Ectodermal cell (in vitro differentiated cells): ENCODE results near the gene SLC28A1. TPM values are rescaled to one million over a fixed set of nuclear protein-coding genes. Genes with fewer than 3 reads are reported as not detected.
"Not testable (repeated sequence)": the region's sequence is repeated elsewhere in the genome, so short reads cannot be mapped to it uniquely, and the experiment has no call there.

ENCODE experiments used
- H3K27ac ChIP-seq: 2 replicates; pipeline ENCODE4 v1.7.0; 2013; ENCODE audit warnings: mild to moderate bottlenecking, low read depth, low read length; ENCODE audit not compliant: insufficient read depth, poor library complexity, severe bottlenecking
- H3K27me3 ChIP-seq: 2 replicates; pipeline ENCODE4 v1.7.0; 2013; ENCODE audit warnings: mild to moderate bottlenecking, low read length; ENCODE audit not compliant: insufficient read depth, control insufficient read depth, poor library complexity, severe bottlenecking
- H3K36me3 ChIP-seq: one replicate; pipeline ENCODE4 v1.7.0; 2013; ENCODE audit warnings: low read length; ENCODE audit not compliant: control insufficient read depth, insufficient read depth
- H3K4me1 ChIP-seq: one replicate; pipeline ENCODE4 v1.7.0; 2013; ENCODE audit warnings: low read length; ENCODE audit not compliant: control insufficient read depth, insufficient read depth
- H3K4me3 ChIP-seq: 2 replicates; pipeline ENCODE4 v1.7.0; 2013; ENCODE audit warnings: low read depth, low read length, control low read depth; ENCODE audit not compliant: insufficient read depth
- H3K9me3 ChIP-seq: 2 replicates; pipeline ENCODE4 v1.7.0; 2013; ENCODE audit warnings: mild to moderate bottlenecking, low read length, moderate library complexity; ENCODE audit not compliant: control insufficient read depth
- WGBS, 2 experiments: methylation state at CpG; one replicate each; pipeline ENCODE4 v1.1.7; 2013; ENCODE audit warnings: missing lambda C conversion rate in 2 of 2; 5-methylcytosine and 5-hydroxymethylcytosine counted together
- polyA plus RNA-seq, 4 experiments: library from polyadenylated mRNA; stranded (reverse); fragments of 50-300 nt; gene quantifications; one replicate each; pipeline ENCODE4 v1.2.3, GENCODE V29; 2013

Gene SLC28A1
- not detected for polyA plus RNA-seq (2013, experiment 1 of 4)
- polyA plus RNA-seq (2013, experiment 2 of 4) = not detected
- polyA plus RNA-seq (2013, experiment 3 of 4) = not detected
- not detected for polyA plus RNA-seq (2013, experiment 4 of 4)

- H3K4me3 ChIP-seq = no peak within 1 kb of the TSS
- H3K9me3 ChIP-seq = no peaks in the 10 kb centered on the region
- H3K27ac ChIP-seq = no peak within 1 kb of the TSS
- no peaks in the 10 kb centered on the region for H3K27me3 ChIP-seq
- no peaks in the 10 kb centered on the region for H3K36me3 ChIP-seq
- no peaks in the 10 kb centered on the region for H3K4me1 ChIP-seq
- 90 to 92% methylated on average over 11 of the region's 11 CpGs for WGBS, 2 experiments
Measured at GRCh38 chr15:84883916-84884781, at the start of gene SLC28A1. Gene SLC28A1, plus strand, starts transcription at chr15:84884662. Its CDS starts 3,099 bp downstream, at chr15:84887761.

GRCh38 chr15:84834969-84835368 lies 49.5 kb upstream of the SLC28A1 start:
- Histone ChIP-seq H3K4me1 (peaks cover 5% of the 10 kb centered on the region), H3K9me3 (no peaks in the 10 kb centered on the region), H3K27ac (no peak overlapping the region), H3K36me3 (no peaks in the 10 kb centered on the region), H3K4me3 (no peak overlapping the region), H3K27me3 (no peaks in the 10 kb centered on the region)
- WGBS, 2 experiments = 92% methylated on average over 5 of the region's 5 CpGs

GRCh38 chr15:84835661-84836337 lies 48.7 kb upstream of the SLC28A1 start:
- Histone ChIP-seq H3K4me3 (no peak overlapping the region), H3K4me1 (peaks cover 5% of the 10 kb centered on the region), H3K27ac (no peak overlapping the region), H3K27me3 (no peaks in the 10 kb centered on the region), H3K9me3 (no peaks in the 10 kb centered on the region), H3K36me3 (no peaks in the 10 kb centered on the region)
- 87 to 92% methylated on average over 5 of the region's 5 CpGs for WGBS, 2 experiments

GRCh38 chr15:84836844-84837243 lies 47.6 kb upstream of the SLC28A1 start:
- no peaks in the 10 kb centered on the region for H3K27me3 ChIP-seq
- WGBS, 2 experiments = 96 to 98% methylated on average over 1 of the region's 1 CpG
- no peaks in the 10 kb centered on the region for H3K9me3 ChIP-seq
- no peak overlapping the region for H3K27ac ChIP-seq
- H3K4me1 ChIP-seq = peaks cover 5% of the 10 kb centered on the region
- H3K4me3 ChIP-seq = no peak overlapping the region
- no peaks in the 10 kb centered on the region for H3K36me3 ChIP-seq

GRCh38 chr15:84839714-84840113 lies 44.7 kb upstream of the SLC28A1 start:
- Histone ChIP-seq H3K4me1 (no peaks in the 10 kb centered on the region), H3K9me3 (no peaks in the 10 kb centered on the region), H3K36me3 (no peaks in the 10 kb centered on the region), H3K4me3 (no peak overlapping the region), H3K27ac (no peak overlapping the region), H3K27me3 (no peaks in the 10 kb centered on the region)
- 96 to 97% methylated on average over 23 of the region's 23 CpGs for WGBS, 2 experiments

GRCh38 chr15:84840255-84840654 lies 44.2 kb upstream of the SLC28A1 start:
- H3K4me3 ChIP-seq = no peak overlapping the region
- WGBS, 2 experiments = 94 to 96% methylated on average over 10 of the region's 10 CpGs
- H3K27ac ChIP-seq = no peak overlapping the region
- no peaks in the 10 kb centered on the region for H3K9me3 ChIP-seq
- no peaks in the 10 kb centered on the region for H3K27me3 ChIP-seq
- no peaks in the 10 kb centered on the region for H3K36me3 ChIP-seq
- H3K4me1 ChIP-seq = no peaks in the 10 kb centered on the region

GRCh38 chr15:84840741-84841429 lies 43.6 kb upstream of the SLC28A1 start:
- H3K9me3 ChIP-seq = no peaks in the 10 kb centered on the region
- no peaks in the 10 kb centered on the region for H3K36me3 ChIP-seq
- 94 to 96% methylated on average over 12 of the region's 12 CpGs for WGBS, 2 experiments
- no peak overlapping the region for H3K4me3 ChIP-seq
- H3K27me3 ChIP-seq = no peaks in the 10 kb centered on the region
- no peaks in the 10 kb centered on the region for H3K4me1 ChIP-seq
- no peak overlapping the region for H3K27ac ChIP-seq

GRCh38 chr15:84842781-84843180 lies 41.7 kb upstream of the SLC28A1 start:
- no peaks in the 10 kb centered on the region for H3K9me3 ChIP-seq
- no peaks in the 10 kb centered on the region for H3K36me3 ChIP-seq
- H3K4me1 ChIP-seq = no peaks in the 10 kb centered on the region
- H3K27me3 ChIP-seq = no peaks in the 10 kb centered on the region
- H3K4me3 ChIP-seq = no peak overlapping the region
- 93 to 94% methylated on average over 1 of the region's 1 CpG for WGBS, 2 experiments
- no peak overlapping the region for H3K27ac ChIP-seq

- Histone ChIP-seq H3K4me1 (no peaks in the 10 kb centered on the region), H3K4me3 (no peak overlapping the region), H3K27ac (no peak overlapping the region), H3K27me3 (no peaks in the 10 kb centered on the region), H3K36me3 (no peaks in the 10 kb centered on the region), H3K9me3 (no peaks in the 10 kb centered on the region)
- WGBS, 2 experiments = 93 to 98% methylated on average over 2 of the region's 2 CpGs
Measured at GRCh38 chr15:84844964-84845363, 39.5 kb upstream of the SLC28A1 start.

GRCh38 chr15:84845631-84846030 lies 38.8 kb upstream of the SLC28A1 start:
- WGBS, 2 experiments = 83 to 85% methylated on average over 7 of the region's 7 CpGs
- H3K9me3 ChIP-seq, H3K4me3 ChIP-seq, H3K27me3 ChIP-seq, H3K4me1 ChIP-seq, H3K36me3 ChIP-seq, H3K27ac ChIP-seq: not testable (repeated sequence)
